Activated effector memory CD4-positive, alpha-beta T cell treated with anti-CD3 and anti-CD28 coated beads, Interleukin-2, amount 50 U/mL, for 16 hours (primary cell): ENCODE results near the gene CENPO.
"Not testable (repeated sequence)": the region's sequence is repeated elsewhere in the genome, so short reads cannot be mapped to it uniquely, and the experiment has no call there.

Experiments used
- DNase-seq: peaks from one replicate; pipeline ENCODE4 v3.0.0-alpha.2; 2020

The CENPO gene

DNA sequence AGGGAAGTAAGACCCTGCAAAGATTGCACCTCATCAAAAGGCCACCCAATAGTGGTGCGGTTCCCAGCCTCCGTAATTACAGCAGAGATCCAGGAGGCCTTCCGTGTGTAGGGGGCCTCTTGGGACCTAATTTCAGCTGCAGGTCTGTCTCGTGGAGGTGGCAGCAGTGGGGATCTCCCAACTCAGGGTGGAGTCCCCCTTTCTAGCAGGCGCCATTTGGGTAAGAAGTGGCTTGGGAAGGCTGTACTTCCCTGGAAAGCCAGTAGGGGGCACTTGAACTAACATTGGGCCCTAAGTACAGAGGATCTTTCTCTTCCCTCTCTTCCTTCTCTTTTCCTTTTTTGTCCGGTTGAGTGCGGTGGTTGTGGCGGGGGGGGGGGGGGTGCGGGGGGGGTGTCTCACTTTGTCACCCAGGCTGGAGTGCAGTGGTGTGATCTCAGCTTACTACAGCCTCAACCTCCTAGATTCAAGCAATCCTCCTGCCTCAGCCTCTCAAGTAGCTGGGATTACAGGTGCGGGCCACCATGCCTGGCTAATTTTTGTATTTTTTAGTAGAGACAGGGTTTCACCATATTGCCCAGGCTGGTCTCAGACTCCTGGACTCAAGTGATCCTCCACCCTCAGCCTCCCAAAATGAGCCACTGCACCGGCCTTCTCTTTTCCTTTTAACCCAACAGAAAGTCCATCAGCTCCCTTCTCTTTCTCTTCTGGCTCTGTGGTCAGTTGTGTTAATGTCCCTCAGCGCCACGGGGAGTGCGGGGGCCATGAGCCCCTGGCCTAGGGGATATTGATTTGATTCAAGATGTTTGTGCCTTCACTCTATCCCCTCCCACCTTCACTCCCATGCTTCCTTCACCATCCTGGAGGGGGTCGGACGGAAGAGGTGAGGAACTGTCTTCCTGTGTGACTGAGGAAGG lies 32.0 kb downstream of the CENPO start:
- DNase-seq: peak; percentile 73

DNA sequence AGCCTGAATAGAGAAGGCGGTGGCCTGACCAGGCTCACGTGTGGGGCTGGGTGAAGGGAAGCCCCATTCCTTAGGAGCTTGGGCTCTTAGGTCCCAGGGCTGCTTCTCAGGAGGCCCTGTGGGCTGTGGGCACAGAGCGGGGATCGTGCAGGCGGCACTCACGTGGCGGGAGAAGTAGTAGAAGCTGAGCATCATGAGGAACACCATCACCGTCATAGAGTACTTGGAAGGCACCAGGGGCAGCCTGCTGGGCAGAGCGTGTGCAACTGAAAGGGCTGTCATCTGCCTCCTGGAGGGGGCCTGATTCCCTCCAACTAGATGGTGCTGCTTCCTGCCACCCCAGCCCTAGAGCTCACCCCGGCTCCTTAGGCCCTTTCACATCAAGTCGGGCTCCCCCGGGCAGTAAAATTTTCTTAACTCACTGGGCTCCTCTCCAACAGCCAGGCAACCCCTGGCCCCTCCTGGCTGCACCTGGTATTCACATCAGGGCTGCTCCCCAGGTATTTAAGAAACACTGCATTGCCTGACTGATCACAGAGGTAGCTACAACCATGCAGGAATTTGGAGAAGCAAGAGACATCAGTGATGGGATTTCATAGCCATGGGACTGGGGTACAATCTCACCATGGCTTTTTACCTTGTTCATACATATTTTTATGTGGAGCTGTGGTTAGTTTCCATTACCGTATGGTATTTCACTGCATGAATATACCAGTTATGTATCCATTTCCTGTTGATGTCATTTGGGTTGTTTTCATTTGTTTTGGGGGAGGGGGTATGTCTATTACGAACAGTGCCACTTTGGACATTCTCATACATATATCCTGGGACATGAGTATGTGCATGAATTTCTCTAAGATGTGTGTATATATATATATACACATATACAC lies 32.9 kb downstream of the CENPO start:
- DNase-seq: peak; percentile 60

DNA sequence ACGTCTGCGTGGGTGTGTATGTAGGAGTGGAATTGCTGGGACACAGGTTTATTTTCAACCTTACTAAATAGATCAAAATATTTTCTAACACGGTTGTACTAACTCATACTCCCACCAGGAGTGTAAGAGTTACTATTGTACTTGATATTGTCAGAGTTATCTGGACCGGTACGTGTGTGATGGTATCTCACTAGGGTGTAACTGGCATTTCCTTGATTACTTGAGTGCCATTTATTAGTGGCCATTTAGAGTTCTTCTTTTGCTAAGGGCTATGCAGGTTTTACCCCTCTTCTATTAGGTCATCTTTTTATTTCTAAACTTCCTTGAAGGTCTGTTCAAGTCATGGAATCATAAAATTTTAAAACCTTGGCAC lies 33.5 kb downstream of the CENPO start:
- no peak for DNase-seq

DNA sequence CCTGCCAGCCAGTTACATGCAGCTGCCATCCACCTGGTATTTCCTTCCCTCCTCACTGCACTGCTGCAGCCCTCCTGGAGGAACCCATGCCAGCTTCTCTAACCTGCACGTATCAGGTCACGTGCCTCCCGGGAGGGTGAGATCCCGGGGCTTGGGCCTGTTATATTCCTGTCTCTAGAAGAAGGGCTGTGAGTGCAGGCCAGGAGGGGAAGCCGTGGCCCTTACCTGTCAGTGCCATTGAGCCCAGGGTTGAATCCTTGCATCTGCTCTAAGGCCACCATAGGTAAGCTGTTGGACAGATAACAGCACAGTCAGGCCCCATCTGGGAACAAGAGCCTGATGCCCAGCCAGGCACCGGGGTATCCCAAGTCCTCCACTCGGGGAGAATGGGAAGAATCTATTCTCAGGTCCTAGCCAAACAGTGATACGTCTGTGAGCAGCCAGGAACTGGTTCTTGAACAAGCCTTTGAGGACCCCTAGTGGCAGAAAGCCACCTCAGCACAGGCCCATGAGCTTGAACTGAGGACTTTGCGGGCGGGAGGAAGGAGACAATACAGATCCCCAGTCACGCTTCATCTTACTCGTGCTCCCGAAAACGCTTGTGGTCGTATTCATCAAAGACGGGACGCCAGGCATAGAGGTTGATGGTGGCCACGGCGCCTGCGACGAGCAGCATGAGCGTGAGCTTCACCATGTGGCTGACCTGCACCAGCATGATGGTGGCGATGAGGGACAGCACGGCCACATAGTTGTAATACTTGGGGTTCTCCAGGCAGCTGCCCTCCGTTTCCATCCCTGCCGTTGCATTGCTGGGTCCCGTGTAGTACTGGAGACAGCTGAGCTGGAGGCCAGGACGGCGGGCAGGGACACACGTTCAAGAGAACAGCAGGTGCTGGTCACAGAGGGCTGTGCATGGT lies 34.4 kb downstream of the CENPO start:
- peak; percentile 88 for DNase-seq

DNA sequence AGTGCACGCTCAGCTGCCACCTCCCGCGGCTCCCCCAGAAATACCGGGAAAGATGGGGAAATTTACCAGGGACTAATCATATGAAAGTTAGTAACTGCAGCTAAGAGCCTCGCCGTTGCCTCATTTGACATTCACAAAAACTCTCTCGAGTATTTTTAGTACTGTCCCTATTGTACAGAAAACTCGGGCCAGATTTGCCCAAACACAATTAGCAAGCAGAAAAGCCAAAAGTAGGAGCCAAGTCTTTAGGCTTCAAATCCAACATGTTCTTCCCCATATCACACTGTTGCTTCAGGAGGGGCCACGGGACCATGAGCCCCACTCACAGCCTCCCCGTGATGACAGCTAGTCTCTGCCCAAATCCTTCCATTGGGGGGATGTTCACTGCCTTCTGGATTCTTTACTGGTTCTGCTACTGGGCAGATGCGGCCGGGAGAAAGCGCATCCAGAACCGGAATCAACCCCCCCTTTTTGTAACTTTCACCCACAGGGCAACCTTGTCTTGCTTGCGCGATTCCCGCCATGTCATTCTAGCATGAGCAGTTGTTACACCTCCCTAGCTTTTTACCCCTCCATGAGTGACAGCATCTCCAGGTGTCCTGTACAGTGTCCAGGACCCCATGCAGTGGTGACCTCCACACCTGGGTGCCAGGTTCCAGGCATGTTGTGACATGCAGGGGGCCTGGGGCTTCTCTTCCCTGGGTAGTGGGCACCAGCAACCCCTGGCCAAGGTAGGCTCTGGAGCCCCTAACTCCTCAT lies 35.2 kb downstream of the CENPO start:
- no peak for DNase-seq

DNA sequence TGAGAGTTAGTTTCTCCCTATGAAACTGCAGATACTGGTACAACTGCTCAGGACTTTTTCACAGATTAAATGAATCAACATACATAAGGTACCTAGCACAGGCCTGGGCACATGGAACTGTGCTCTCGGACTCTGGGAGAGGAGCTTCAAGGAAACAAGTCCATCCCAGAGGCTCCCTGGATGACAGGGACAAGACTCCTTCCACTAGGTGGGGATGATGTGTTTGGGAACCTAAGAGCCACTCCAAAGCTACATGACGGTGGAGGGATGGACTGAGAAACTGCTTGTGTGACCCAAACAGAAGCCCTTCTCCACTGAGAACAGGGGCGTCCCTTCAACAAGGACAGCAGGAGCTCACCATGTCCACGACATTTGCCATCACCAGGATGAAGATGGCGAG lies 37.1 kb downstream of the CENPO start:
- peak; percentile 28 for DNase-seq

DNA sequence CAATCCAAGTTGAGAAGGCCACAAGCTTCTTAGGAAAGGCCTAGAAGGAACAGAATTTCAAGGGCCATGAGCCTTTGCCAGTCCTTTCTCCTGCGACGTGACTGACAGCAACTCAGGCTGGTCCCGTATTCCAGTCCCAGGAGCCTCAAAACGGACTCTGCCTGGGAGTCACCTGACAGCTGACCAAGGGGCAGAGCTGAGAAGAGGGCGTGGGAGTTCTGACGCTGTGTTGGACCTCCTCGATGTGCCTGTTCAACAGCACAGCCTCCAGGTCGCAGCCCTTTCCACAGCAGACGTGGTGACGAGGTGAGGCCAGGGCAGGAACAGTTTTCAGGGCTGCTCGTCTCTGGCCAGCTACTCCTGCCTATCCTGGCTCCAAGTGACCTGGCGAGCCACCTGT lies 37.6 kb downstream of the CENPO start:
- DNase-seq: peak; percentile 48

DNA sequence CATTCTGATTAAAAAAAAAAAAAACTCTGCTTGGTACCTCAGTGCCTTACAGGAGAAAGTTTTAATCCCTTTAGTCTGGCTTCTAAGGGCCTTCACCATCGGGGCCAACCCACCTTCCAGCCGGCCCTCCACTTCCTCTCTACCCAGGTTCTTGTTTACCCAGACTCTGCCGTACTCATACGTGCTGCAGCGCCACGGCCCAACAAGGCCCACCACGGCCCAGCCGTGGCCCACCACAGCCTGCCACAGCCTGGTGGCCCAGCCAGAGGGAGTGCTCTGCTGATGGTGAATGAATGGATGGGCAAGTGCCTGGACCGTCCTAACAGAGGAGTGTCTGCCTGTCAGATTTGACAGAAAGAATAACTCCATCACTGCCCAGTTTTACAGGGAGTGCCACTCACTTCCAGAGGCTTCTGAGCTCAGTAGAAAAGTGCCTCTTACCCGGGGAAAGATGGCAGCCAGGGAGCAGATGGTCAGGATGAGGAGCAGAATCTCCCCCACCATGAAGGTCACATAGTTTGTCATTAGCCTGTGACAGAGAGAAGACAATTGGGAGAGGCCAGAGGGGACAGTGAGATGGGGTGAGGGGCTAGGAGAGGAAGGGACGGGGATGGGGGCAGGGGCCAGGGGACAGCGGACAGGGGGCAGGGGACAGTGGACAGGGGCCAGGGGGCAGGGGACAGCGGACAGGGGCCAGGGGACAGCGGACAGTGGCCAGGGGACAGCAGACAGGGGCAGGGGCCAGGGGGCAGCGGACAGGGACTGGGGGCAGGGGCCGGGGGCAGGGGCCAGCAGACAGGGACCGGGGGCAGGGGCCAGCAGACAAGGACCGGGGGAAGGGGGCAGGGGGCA lies 38.2 kb downstream of the CENPO start:
- peak; percentile 56 for DNase-seq

DNA sequence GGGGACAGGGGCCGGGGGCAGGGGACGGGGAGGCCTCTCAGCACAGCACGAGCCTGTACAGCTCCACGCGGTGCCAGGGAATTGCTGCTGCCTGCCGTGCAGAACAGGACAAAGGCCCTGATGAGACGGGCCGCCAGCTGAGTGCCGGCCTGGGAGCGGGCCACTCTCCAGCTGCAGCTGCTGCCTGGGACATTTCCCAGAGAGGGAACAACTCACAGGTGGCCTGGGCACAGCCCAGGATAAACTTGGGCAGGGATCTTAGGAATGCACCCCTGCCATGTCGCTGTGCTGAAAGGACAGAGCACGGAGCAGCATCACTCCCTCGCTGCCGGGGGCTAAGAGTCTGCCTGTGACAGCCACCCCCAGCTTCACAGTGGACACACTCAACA lies 38.8 kb downstream of the CENPO start:
- DNase-seq: peak; percentile 56

DNA sequence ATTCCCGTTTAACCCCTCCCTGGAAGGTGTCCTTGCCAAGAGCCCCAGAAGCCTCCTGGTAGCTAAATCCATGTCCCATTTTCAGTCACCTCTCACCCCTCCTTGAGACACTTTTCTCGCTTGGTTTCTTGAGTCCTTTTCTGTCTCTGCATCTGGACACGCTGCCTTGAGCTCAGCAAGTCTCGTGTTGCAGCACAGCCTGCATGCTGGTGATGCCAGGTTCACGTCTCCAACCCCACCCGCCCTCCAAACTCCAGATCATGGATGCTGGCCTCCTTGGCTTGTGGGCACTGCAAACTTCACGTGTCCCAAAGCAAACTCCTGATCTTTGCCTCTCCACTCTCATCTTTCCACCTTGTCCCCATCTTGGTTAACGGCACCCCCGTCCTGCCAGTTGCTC lies 39.3 kb downstream of the CENPO start:
- no peak for DNase-seq

DNA sequence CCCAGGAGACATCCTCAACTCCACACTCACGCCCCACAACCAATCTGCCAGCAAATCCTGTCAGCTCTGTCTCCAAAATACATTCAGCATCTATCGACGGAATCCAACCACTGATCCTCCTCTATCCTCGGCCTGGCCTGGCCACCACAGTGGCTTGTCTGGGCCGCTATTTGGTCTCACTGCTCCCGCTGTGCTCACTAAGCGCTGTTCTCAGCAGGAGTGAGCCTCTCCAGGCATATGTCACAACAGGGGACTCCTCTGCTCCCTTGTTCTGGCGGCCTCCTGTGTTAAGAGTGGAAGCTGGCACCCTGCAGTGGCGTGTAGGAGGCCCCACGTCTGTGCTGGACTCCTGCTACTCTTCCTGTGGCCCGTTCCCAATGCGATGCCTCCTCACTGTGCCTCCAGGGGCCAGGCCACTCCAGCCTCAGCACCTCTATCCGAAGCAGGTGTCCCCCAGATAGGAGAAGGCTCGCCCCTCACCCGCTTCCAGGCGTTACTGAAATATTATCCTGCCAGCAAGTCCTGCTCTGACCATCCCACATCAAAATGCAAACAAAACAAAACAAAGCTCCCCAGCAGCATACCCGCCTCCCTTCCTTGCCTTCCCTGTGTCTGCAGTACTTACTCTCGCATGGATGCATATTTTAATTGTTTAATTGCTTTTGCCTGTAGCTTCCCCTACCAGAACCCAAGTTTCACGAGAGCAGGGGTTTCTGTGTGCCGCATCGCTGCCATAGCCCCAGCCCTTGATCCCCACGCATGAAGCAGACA lies 39.9 kb downstream of the CENPO start:
- DNase-seq: no peak

DNA sequence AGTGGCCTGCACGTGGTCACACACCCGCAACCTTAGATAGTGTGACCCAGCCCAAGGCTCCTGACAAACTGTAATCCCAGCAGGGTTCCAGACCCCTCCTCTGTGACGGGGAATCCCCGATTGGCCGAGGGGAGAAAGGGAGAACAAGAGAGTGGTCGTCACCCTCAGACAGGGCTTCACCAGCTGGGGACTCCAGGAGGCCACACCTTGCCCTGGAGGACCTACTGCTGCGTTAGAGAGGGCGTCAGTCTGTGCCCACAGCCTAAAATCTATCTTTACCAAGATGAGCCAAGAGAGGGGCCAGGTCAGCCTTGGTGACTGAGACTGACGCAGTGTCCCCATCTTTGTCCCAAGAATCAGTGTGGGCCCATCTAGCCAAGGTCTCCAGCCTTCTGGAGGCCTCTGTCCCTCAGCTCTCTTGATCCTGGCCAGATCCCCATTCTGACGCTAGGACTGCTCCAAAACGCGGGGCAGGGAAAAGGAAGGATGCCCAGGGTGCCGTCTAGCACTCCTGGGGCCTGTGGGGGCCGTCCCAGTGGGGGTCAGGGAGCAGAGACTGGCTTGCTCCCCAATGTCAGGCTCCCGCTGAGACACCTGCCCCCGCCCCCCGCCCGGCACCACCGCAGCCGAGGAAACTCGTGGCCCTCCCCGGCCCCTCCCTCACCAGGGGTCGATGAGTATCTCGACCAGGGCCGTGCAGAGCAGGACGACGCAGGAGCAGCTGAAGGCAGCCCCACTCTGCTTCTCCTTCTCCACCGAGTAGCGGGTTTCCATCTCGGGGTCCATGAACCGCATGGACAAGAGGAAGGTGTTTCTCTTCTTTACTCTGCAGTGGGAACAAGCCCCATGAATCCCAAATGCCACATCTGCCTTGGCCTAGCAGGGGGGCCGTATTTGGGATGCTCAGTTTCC lies 40.9 kb downstream of the CENPO start:
- DNase-seq: no peak

DNA sequence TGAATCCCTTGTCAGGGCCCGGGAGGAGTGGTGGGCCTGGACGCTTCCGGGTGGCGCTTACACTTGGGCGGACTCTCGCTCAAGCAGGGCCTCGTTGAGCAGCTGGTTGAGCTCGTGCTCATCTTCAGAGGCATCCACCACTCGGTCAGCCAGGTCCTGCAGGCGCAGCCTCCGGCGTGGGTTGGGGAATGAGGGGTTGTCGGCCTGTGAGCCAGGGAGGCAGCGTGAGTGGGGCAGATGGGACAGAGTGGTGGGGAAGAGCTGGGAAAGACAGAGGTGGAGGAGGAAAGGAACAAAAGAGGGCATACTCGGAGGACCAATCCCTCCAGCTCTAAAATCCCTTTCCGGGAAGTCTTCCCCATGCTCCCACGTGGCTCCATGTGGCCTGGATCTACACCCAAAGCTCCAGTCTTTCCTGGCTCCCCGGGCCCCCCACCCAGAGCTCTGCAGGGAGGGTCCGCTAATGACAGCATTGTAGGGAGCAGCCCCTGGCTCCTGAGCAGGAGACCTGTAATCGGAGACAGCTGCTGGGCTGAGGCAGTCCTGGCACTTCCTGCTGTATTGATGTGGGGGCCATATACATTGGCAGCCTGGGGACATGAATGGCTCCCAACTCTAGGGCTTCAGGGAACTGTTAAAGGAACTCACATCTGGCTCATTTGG lies 41.6 kb downstream of the CENPO start:
- no peak for DNase-seq

DNA sequence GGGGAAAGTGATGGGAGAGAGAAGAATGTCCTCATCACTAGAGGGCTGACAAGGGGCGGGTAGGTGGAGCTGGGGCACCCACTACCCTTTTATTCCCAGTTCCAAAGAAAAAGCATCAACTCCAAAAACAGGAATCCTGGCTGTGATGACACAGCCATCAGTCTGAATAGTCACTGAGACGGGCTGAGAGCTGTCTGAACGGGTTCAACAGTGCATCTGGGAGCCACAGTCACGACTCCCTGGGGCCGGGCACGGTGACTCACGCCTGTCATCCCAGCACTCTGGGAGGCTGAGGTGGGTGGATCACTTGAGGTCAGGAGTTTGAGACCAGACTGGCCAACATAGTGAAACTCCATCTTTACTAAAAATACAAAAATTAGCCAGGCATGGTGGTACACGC lies 42.2 kb downstream of the CENPO start:
- not testable (repeated sequence) for DNase-seq

DNA sequence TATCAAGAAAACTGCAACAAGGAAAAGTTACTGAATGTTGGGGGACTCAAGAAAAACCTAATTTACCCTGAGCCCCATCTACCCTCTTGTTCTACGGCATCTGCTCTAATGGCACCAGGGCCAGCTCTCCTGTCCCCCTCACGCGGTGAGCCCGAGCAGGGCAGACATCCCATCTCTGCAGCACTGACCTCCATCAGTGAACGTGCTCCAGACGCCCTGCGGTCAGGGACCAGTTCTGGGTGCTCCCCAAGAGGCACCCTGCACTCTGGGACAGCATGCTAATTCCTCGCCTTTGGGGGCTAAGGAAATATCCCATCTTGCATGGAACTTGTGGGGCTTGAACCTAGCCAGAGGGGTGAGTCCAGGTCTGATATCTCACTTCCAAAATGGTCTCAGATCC lies 43.0 kb downstream of the CENPO start:
- no peak for DNase-seq

DNA sequence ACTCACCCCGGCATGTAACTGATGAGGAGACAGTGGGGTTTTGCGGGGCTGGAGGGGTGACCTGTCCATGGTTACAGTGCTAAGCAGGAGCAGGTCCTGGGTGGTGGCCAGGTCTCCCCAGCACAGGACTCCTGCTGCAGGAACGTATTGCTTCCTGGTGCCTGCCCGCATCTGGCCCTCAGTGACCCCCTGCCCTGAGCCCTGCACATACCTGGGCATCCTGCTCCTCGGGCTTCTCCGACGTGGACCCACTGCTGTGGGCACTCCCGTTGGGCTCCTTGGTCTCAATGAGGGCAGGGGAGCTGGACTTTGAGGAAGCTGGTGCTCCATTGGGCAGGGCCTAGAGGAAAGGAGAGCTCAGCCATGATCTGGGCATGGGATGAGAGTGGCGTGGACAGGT lies 43.5 kb downstream of the CENPO start:
- no peak for DNase-seq

DNA sequence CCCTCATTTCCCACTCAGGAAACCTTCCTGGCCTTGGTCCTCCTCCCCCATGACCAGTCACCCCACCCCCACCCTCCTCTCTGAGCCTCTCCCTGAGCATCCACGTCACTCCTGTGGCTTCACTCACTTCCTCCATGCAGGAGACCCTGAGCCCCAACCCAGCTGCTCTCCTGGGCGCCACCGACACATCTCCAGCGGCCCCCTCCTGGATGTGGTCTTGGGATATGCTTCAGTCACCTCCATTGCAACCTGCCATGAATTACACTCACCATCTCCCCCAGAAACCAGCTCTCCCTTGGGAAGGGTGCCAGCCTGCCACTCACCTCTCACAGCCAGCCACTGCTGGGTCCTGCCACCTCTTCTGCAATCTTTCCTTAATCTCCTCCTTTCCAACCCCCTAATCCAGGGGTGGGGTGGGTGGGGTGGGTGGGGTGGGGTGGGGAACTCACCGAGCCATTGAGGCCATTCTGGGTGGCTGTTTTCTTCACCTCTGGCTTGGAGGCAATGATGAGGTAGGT lies 44.8 kb downstream of the CENPO start:
- DNase-seq: no peak

DNA sequence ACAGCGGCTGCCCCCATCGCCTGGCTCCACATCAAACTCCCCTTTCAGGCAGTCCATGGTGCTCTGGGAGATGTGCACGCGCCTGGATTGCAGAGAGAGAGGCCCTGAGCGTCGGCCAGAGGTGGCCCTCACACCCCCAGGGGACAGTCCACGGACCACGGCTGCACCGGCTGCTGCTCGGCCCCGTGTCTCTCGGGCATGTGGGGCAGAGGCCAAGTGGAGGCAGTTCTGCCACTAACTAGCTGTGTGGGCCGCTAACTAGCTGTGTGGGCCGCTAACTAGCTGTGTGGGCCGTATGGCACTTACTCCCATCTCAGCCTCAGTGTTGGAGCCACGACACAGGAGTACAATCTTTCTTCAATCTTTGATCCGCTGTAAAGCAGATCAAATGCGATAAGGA lies 45.3 kb downstream of the CENPO start:
- no peak for DNase-seq
